RCC 7860 (cell line): ENCODE results near the gene TRAF5.
"Not testable (repeated sequence)": the region's sequence is repeated elsewhere in the genome, so short reads cannot be mapped to it uniquely, and the experiment has no call there.

Experiments
- DNase-seq: peaks from one replicate; pipeline ENCODE4 v3.0.0-alpha.2; 2015; ENCODE audit warnings: low spot score
- FAIRE-seq: peaks from 2 replicates; lab custom pipeline; 2012; peaks lifted over from hg19 to GRCh38; lab: Jason Lieb, UNC

Gene TRAF5

GRCh38 chr1:211326528-211327345 is at the start of gene TRAF5:
TRAF5 (plus strand) TSS chr1:211326833; CDS start chr1:211353240, 26,407 bp downstream.
- DNase-seq (no peak), FAIRE-seq (no peak)

- FAIRE-seq (no peak), DNase-seq (no peak)
Observed at GRCh38 chr1:211279340-211279739, 47.3 kb upstream of the TRAF5 start.

- FAIRE-seq (no peak), DNase-seq (no peak)
Observed at GRCh38 chr1:211280910-211281309, 45.7 kb upstream of the TRAF5 start.

- DNase-seq (peak; percentile 69), FAIRE-seq (peak; percentile 66)
Observed at GRCh38 chr1:211281320-211282022, 45.2 kb upstream of the TRAF5 start.

GRCh38 chr1:211282023-211282373 is 44.6 kb upstream of the TRAF5 start:
- no peak for FAIRE-seq
- DNase-seq: no peak

- DNase-seq: no peak
- FAIRE-seq: no peak
Observed at GRCh38 chr1:211285196-211285595, 41.4 kb upstream of the TRAF5 start.

GRCh38 chr1:211287218-211287617 is 39.4 kb upstream of the TRAF5 start:
- DNase-seq (no peak), FAIRE-seq (no peak)

GRCh38 chr1:211292411-211292810 is 34.2 kb upstream of the TRAF5 start:
- no peak for DNase-seq
- FAIRE-seq: no peak

GRCh38 chr1:211296396-211296795 is 30.2 kb upstream of the TRAF5 start:
- FAIRE-seq: no peak

GRCh38 chr1:211305044-211305443 is 21.6 kb upstream of the TRAF5 start:
- FAIRE-seq: no peak
- no peak for DNase-seq

More at GRCh38 chr1:211296396-211296795, 30.2 kb upstream of the TRAF5 start:
- no peak for DNase-seq

GRCh38 chr1:211309617-211310016 is 17.0 kb upstream of the TRAF5 start:
- DNase-seq: no peak
- no peak for FAIRE-seq

- FAIRE-seq (no peak), DNase-seq (no peak)
Observed at GRCh38 chr1:211313392-211313791, 13.2 kb upstream of the TRAF5 start.

GRCh38 chr1:211318576-211319280 is 7.9 kb upstream of the TRAF5 start:
- DNase-seq: no peak
- FAIRE-seq: no peak

- DNase-seq (no peak), FAIRE-seq (no peak)
Observed at GRCh38 chr1:211319892-211320291, 6.7 kb upstream of the TRAF5 start.

GRCh38 chr1:211320980-211321379 is 5.7 kb upstream of the TRAF5 start:
- FAIRE-seq (no peak), DNase-seq (no peak)

GRCh38 chr1:211321646-211322045 is 5.0 kb upstream of the TRAF5 start:
- not testable (repeated sequence) for DNase-seq, FAIRE-seq

- FAIRE-seq (no peak), DNase-seq (peak; percentile 42)
Observed at GRCh38 chr1:211323156-211324063, 3.2 kb upstream of the TRAF5 start.

GRCh38 chr1:211324992-211325775 is 1.4 kb upstream of the TRAF5 start:
- DNase-seq (no peak), FAIRE-seq (no peak)

GRCh38 chr1:211326140-211326527 is 499 bp upstream of the TRAF5 start:
- no peak for FAIRE-seq

More at GRCh38 chr1:211326140-211326527, 499 bp upstream of the TRAF5 start:
- DNase-seq: no peak
